SU-DHL-6 (cell line): ENCODE measurements around the gene VPS41.

Experiments
- EZH2phosphoT487 ChIP-seq: fragments of 200-600 bp; sonication (generic), shearing (Covaris generic); conservative IDR thresholded peaks from 2 replicates; pipeline ENCODE4 v1.6.1; 2018; ENCODE audit warnings: mild to moderate bottlenecking, antibody characterized with exemption, low read length, moderate library complexity, mixed read lengths
- TF ChIP-seq, protein P1 (sequence below): fragments of 200-600 bp; sonication (generic); IDR thresholded peaks from one replicate; pipeline ENCODE4 v1.5.1; 2017; ENCODE audit warnings: antibody characterized with exemption, mild to moderate bottlenecking, low read length, moderate library complexity; ENCODE audit not compliant: insufficient read depth, poor library complexity, severe bottlenecking

DNA sequence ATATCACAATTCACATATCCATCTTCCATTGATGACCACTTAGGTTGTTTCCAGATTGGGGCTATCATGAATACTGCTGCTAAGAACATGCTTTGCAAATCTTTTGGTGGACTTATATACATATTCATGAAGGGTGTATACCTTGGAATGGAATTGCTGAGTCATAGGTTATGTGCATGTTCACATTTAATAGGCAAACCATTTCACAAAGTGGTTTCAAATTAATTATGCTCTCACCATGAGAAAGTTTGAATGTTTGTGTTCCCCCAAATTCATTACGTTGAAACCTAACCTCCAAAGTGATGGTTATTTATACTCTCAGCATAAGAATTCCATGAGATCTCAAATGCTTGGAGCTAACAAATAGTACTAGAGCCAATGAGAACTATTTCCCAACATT lies 86.4 kb downstream of the VPS41 start:
- TF ChIP-seq, protein P1, sequence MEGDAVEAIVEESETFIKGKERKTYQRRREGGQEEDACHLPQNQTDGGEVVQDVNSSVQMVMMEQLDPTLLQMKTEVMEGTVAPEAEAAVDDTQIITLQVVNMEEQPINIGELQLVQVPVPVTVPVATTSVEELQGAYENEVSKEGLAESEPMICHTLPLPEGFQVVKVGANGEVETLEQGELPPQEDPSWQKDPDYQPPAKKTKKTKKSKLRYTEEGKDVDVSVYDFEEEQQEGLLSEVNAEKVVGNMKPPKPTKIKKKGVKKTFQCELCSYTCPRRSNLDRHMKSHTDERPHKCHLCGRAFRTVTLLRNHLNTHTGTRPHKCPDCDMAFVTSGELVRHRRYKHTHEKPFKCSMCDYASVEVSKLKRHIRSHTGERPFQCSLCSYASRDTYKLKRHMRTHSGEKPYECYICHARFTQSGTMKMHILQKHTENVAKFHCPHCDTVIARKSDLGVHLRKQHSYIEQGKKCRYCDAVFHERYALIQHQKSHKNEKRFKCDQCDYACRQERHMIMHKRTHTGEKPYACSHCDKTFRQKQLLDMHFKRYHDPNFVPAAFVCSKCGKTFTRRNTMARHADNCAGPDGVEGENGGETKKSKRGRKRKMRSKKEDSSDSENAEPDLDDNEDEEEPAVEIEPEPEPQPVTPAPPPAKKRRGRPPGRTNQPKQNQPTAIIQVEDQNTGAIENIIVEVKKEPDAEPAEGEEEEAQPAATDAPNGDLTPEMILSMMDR: no peak
- TF ChIP-seq EZH2phosphoT487: no peak
